Measurements from ENCODE around the gene RAB12.

RAB12 gene

GRCh38 chr18:8601277-8602032, 7.8 kb upstream of the RAB12 start:
- no peak overlapping the region for H3K4me3 ChIP-seq (ENCODE audit: low read depth, low read length)
- no peaks in the 10 kb centered on the region for H3K4me1 ChIP-seq (ENCODE audit: control insufficient read depth, insufficient read depth, low read length)
- no peaks in the 10 kb centered on the region for H3K9me3 ChIP-seq (ENCODE audit: control insufficient read depth, insufficient read depth, low read depth, low read length)
- no peak overlapping the region for H3K27ac ChIP-seq (ENCODE audit: extremely low read depth, low read depth, low read length)
- TF ChIP-seq ZNF146 (tag by site-specific recombination; IDR thresholded peaks at IDR 0.05) = no peak
- no peak for TF ChIP-seq ZNF707 (tag by site-specific recombination; IDR thresholded peaks at IDR 0.05)
- CTCF ChIA-PET = interaction anchor here (0.9 to 3.4 kb wide), 2 partner anchors 8 to 236 kb away, joined by 3 to 15 read pairs; partner anchors contain the start of gene RAB12
- no peaks in the 10 kb centered on the region for H3K36me3 ChIP-seq (ENCODE audit: control insufficient read depth in 2 of 2, insufficient read depth in 1 of 2, low read length in 2 of 2)
- POLR2A ChIA-PET = interaction anchor here (0.6 kb wide), 1 partner anchor 44 kb away, joined by 4 read pairs; no protein-coding TSS in a partner anchor

GRCh38 chr18:8602040-8602439, 7.2 kb upstream of the RAB12 start:
- no peaks in the 10 kb centered on the region for H3K36me3 ChIP-seq (ENCODE audit: control insufficient read depth in 2 of 2, insufficient read depth in 1 of 2, low read length in 2 of 2)
- ChIA-PET POLR2A (no interaction called here), CTCF (no interaction called here)
- no peaks in the 10 kb centered on the region for H3K9me3 ChIP-seq (ENCODE audit: control insufficient read depth, insufficient read depth, low read depth, low read length)
- no peak for TF ChIP-seq ZNF157 (tag by site-specific recombination; IDR thresholded peaks at IDR 0.05)
- TF ChIP-seq ZXDB (tag by site-specific recombination; IDR thresholded peaks at IDR 0.05) = no peak
- TF ChIP-seq MZF1 (tag by site-specific recombination; IDR thresholded peaks at IDR 0.05; ENCODE audit: borderline replicate concordance) = no peak
- H3K27ac ChIP-seq (ENCODE audit: extremely low read depth, low read depth, low read length) = no peak overlapping the region
- H3K4me1 ChIP-seq (ENCODE audit: control insufficient read depth, insufficient read depth, low read length) = no peaks in the 10 kb centered on the region
- H3K4me3 ChIP-seq (ENCODE audit: low read depth, low read length) = no peak overlapping the region

GRCh38 chr18:8602557-8602956, 6.7 kb upstream of the RAB12 start:
- POLR2A ChIA-PET = no interaction called here
- no peaks in the 10 kb centered on the region for H3K36me3 ChIP-seq (ENCODE audit: control insufficient read depth in 2 of 2, insufficient read depth in 1 of 2, low read length in 2 of 2)
- CTCF ChIA-PET = no interaction called here
- TF ChIP-seq ZNF433 (tag by site-specific recombination; IDR thresholded peaks at IDR 0.05; ENCODE audit: low read depth) = no peak
- no peak for TF ChIP-seq ZNF677 (tag by site-specific recombination; IDR thresholded peaks at IDR 0.05)
- TF ChIP-seq ZNF132 (tag by site-specific recombination; IDR thresholded peaks at IDR 0.05; ENCODE audit: borderline replicate concordance) = no peak
- no peak for TF ChIP-seq ZNF155 (tag by site-specific recombination; IDR thresholded peaks at IDR 0.05)
- TF ChIP-seq ZNF133 (tag by site-specific recombination; IDR thresholded peaks at IDR 0.05) = no peak
- TF ChIP-seq ZNF423 (tag by site-specific recombination; IDR thresholded peaks at IDR 0.05) = no peak
- TF ChIP-seq ZNF639 (tag by site-specific recombination; IDR thresholded peaks at IDR 0.05) = no peak
- TF ChIP-seq ZNF2 (tag by site-specific recombination; IDR thresholded peaks at IDR 0.05) = no peak
- TF ChIP-seq PRDM6 (tag by site-specific recombination; IDR thresholded peaks at IDR 0.05) = no peak
- no peak for TF ChIP-seq ZNF302 (tag by site-specific recombination; IDR thresholded peaks at IDR 0.05; ENCODE audit: low read depth)
- TF ChIP-seq ZSCAN16 (tag by site-specific recombination; IDR thresholded peaks at IDR 0.05) = no peak
- no peak for TF ChIP-seq ZNF791 (tag by site-specific recombination; IDR thresholded peaks at IDR 0.05)
- TF ChIP-seq ZNF701 (tag by site-specific recombination; IDR thresholded peaks at IDR 0.05) = no peak
- no peak overlapping the region for H3K4me3 ChIP-seq (ENCODE audit: low read depth, low read length)
- H3K27ac ChIP-seq (ENCODE audit: extremely low read depth, low read depth, low read length) = no peak overlapping the region
- H3K9me3 ChIP-seq (ENCODE audit: control insufficient read depth, insufficient read depth, low read depth, low read length) = no peaks in the 10 kb centered on the region
- no peaks in the 10 kb centered on the region for H3K4me1 ChIP-seq (ENCODE audit: control insufficient read depth, insufficient read depth, low read length)
